GM18951 (cell line): Measurements from ENCODE around the gene TLCD4.
"Not testable (repeated sequence)": the region's sequence is repeated elsewhere in the genome, so short reads cannot be mapped to it uniquely, and the experiment has no call there.

Source experiments
- POLR2A ChIP-seq: IDR thresholded peaks from 4 replicates; pipeline ENCODE4 v1.6.1; 2011; ENCODE audit warnings: mild to moderate bottlenecking; ENCODE audit not compliant: insufficient read length, insufficient read depth; ENCODE audit errors: extremely low read depth
- in situ Hi-C: fragments of 300-500 bp; cut with MboI; formaldehyde crosslinking; loops from one replicate; pipeline ENCODE4 v1.12.0; 2022; ENCODE audit warnings: low sequenced_read_pairs, mixed read lengths, inconsistent platforms; ENCODE audit not compliant: unreplicated experiment

TLCD4 gene

DNA sequence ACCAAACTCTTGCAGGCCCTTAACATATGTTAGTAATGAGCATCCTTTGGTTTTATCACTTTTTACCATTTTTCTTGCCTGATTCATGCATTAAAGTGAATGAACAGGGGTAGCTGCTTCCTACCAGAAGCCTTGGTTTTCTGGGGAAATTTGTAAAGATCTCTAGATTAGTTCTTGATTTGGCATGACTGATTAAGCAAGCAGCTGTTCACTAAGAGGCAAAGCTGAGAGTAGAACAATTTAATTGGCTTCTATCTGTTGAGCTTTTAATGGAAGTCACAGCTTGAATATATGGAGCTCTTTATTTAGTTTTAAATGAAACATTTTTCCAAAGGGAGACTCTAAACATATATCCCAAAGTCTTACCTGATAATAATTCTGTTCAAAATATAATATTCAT is 23.6 kb downstream of the TLCD4 start:
- in situ Hi-C loops = no loop called here
- no peak for TF ChIP-seq POLR2A

DNA sequence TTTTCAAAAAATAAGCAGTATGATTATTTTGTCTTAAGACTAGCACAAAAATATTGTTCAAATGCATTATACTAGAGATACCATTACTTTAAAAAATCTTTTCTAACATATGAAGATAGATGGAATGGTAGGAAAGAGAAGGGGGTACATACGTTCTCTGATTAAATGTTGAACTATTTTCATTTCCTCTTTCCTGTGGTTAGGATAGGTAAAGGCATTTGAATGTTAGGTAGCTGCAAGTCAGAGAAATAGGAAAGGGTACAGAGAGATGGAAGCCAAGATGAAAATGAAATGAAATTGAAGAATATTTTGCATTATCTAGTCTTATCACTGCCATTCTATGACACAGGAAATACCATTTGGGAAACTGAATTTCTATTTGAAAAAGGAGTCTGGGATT is 28.3 kb downstream of the TLCD4 start:
- TF ChIP-seq POLR2A = no peak
- in situ Hi-C loops = no loop called here

GRCh38 chr1:95146637-95147036 is 29.5 kb downstream of the TLCD4 start:
- no peak for TF ChIP-seq POLR2A
- in situ Hi-C loops = no loop called here

DNA sequence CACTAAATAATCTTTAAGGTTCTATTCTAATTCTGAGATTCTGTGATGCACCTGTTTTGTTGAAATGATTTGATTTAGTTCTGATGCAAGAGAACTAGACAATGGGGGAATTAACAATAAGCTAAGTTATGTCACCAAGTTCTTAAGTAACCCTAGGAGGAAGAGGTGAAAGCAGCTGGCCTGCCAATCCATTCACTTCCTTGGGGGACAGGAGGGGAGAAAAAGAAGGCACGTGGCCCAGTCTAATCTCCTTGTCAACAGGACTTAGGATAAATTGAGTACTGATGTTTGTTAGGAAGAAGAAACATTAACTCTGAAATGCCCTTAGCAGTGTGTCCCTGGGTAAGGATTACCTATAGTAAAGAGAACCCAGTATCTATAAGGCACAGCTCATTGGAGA is 36.9 kb downstream of the TLCD4 start:
- in situ Hi-C loops = no loop called here
- TF ChIP-seq POLR2A = no peak

GRCh38 chr1:95165569-95165968 is 48.4 kb downstream of the TLCD4 start:
- in situ Hi-C loops = not testable (repeated sequence)
